ENCODE measurements around the gene NDUFB2. TPM values are rescaled to one million over a fixed set of nuclear protein-coding genes. Genes with fewer than 3 reads are reported as not detected.
"Not testable (repeated sequence)": the region's sequence is repeated elsewhere in the genome, so short reads cannot be mapped to it uniquely, and the experiment has no call there.

The NDUFB2 gene
- total and polyA plus RNA-seq, 2 experiments from 2014 or later = 267 to 693 TPM

DNA sequence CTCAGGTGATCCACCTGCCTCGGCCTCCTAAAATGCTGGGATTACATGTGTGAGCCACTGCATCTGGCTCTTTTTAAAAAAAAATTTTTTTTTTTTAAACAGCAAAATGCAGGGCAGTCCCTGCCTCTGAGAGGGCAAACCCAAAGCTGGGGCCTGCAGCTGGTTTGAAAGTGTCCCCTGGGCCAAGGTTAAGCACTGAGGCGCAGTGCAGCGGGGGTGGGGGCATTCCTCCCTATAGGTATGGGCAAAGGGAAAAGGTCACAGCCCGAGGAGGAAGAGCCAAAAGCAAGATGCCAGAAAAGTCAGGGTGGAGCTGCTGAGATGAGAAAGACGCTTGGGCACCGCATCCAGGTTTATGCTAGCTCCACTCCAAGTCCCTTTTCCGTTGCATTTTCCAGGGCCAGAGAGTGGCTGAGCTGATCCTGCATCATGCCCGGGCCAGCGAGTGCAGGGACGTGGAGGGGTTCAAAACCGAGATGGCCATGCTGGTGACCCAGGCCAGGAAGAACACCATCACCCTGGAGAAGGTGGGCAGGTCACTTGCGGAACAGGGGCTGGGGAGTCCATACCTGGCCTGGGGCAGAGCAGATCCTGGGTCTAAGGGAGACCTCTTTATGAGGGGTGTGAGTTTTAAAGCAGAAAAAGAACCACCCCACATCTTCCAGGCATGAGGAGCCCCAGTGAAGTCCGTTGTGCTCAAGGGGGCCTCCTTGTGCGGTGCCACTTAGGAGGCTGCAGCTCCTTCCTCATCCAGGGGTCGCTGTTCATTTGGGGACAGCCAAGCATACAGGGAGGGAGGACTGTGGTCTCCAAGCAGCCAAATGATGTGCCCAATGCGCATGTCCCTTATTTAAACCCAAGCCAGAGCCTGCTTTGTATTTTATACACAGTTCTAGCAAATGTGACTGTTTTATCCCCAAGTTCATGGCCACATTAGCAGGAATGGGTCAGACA, 7.0 kb upstream of the NDUFB2 start:
- TF ChIP-seq, protein P1, sequence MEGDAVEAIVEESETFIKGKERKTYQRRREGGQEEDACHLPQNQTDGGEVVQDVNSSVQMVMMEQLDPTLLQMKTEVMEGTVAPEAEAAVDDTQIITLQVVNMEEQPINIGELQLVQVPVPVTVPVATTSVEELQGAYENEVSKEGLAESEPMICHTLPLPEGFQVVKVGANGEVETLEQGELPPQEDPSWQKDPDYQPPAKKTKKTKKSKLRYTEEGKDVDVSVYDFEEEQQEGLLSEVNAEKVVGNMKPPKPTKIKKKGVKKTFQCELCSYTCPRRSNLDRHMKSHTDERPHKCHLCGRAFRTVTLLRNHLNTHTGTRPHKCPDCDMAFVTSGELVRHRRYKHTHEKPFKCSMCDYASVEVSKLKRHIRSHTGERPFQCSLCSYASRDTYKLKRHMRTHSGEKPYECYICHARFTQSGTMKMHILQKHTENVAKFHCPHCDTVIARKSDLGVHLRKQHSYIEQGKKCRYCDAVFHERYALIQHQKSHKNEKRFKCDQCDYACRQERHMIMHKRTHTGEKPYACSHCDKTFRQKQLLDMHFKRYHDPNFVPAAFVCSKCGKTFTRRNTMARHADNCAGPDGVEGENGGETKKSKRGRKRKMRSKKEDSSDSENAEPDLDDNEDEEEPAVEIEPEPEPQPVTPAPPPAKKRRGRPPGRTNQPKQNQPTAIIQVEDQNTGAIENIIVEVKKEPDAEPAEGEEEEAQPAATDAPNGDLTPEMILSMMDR (IDR thresholded peaks at IDR 0.05; ENCODE audit: low read depth, low read length) = no peak
- no peaks in the 10 kb centered on the region for H3K9me3 ChIP-seq (ENCODE audit: low read depth)
- DNase-seq (ENCODE audit: low read depth in 1 of 2, low spot score in 1 of 2) = no peak
- no peak overlapping the region for H3K4me3 ChIP-seq
- no peaks in the 10 kb centered on the region for H3K27me3 ChIP-seq
- peaks cover 4% of the 10 kb centered on the region for H3K36me3 ChIP-seq
- H3K4me1 ChIP-seq (ENCODE audit: low read depth) = no peaks in the 10 kb centered on the region
- no peak overlapping the region for H3K27ac ChIP-seq

DNA sequence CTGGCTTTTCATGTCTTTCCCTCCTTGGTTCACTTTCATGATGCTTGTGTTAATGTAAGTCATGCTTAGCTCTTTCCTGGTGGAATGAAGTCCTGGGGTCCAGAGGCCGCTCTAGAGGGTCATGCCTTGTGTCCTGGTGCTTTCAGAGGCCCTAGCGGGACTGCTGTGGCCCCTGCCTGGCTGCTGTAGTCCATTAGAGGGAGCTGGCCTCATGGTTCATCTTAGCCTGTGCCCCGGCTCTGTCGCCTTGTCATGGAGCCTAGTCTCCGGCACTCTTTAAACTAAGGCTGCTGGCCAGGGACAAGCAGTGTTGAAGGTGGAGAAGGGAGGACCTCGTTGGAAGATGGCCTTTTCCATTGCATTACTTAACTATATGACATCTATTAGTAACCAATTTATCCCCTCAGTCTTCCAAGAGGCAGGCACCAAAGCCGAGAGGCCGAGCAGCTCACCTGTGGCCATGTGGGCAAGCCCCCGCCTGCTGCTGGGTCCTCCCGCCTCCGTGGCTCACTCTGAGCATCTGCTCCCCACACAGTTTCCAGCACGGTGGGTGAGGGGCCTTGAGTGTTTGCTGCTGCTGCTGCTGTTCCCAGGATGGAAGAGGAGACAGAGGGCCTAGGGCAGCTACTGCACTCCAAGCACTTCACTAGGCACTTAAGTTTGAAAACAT, 5.0 kb upstream of the NDUFB2 start:
- H3K27me3 ChIP-seq = no peaks in the 10 kb centered on the region
- no peak overlapping the region for H3K27ac ChIP-seq
- TF ChIP-seq, protein P1 (IDR thresholded peaks at IDR 0.05; ENCODE audit: low read depth, low read length) = no peak
- H3K4me1 ChIP-seq (ENCODE audit: low read depth) = peaks cover 4% of the 10 kb centered on the region
- H3K36me3 ChIP-seq = peaks cover 4% of the 10 kb centered on the region
- no peak overlapping the region for H3K4me3 ChIP-seq
- no peaks in the 10 kb centered on the region for H3K9me3 ChIP-seq (ENCODE audit: low read depth)
- no peak for DNase-seq (ENCODE audit: low read depth in 1 of 2, low spot score in 1 of 2)

DNA sequence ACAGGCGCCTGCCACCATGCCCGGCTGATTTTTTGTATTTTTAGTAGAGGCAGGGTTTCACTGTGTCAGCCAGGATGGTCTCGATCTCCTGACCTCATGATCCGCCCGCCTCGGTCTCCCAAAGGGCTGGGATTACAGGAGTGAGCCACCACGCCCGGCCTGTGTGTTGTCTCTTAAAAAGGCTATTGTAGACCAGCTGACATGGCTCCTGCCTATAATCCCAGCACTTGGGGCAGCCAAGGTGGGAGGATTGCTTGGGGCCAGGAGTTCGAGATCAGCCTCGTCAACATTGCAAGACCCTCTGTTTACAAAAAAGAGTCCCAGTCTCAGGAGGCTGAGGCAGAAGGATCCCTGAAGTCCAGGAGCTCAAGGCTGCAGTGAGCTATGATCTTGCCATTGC, 2.7 kb upstream of the NDUFB2 start:
- not testable (repeated sequence) for H3K27ac ChIP-seq; H3K4me3 ChIP-seq; H3K36me3 ChIP-seq; DNase-seq (ENCODE audit: low read depth in 1 of 2, low spot score in 1 of 2); H3K9me3 ChIP-seq (ENCODE audit: low read depth); H3K27me3 ChIP-seq; H3K4me1 ChIP-seq (ENCODE audit: low read depth)

DNA sequence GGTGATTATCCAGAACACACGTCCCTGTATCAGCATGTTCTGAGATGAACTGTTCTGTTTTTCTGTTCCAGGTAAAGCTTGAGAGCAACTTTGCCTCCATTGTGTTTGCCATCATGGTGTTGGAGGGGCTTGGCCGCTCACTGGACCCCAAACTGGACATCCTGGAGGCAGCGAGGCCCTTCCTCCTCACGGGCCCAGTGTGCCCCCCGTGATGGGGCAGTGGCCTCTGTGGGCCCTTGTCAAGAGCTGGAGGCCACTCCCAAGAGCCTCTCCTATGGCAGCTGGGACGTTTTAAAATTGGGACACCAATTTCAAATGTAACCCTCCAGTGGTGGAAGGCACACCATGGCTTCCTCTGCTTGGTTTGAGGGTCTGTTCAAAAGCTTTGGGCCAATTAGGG, 1.9 kb upstream of the NDUFB2 start:
- DNase-seq (ENCODE audit: low read depth in 1 of 2, low spot score in 1 of 2) = no peak
- TF ChIP-seq, protein P1 (IDR thresholded peaks at IDR 0.05; ENCODE audit: low read depth, low read length) = no peak
- H3K27me3 ChIP-seq = no peaks in the 10 kb centered on the region
- H3K9me3 ChIP-seq (ENCODE audit: low read depth) = no peaks in the 10 kb centered on the region
- no peak overlapping the region for H3K27ac ChIP-seq
- no peaks in the 10 kb centered on the region for H3K36me3 ChIP-seq
- peaks cover 8% of the 10 kb centered on the region for H3K4me1 ChIP-seq (ENCODE audit: low read depth)
- H3K4me3 ChIP-seq = no peak overlapping the region

DNA sequence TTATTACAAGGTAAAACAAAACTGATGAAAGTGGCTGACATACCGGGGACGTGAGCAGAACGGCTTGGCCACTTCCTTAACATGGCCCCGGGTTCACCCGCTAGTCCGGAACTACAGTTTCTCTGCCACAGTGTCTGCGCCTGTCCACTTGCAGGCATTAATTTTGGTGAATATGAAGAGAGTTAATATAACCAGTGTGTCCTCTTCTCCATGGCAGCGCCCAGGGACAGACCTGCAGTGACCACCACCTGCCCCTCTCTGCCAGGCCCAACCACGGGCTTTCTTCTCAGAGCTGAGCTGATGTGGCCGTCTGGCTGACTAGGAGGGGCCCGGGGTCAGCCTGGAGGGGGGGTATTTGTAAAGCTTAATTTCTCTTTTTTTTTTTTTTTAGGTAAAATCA, 1.1 kb upstream of the NDUFB2 start:
- no peak overlapping the region for H3K4me3 ChIP-seq
- no peaks in the 10 kb centered on the region for H3K27me3 ChIP-seq
- H3K36me3 ChIP-seq = no peaks in the 10 kb centered on the region
- no peaks in the 10 kb centered on the region for H3K9me3 ChIP-seq (ENCODE audit: low read depth)
- H3K27ac ChIP-seq = no peak overlapping the region
- no peak for DNase-seq (ENCODE audit: low read depth in 1 of 2, low spot score in 1 of 2)
- H3K4me1 ChIP-seq (ENCODE audit: low read depth) = peaks cover 8% of the 10 kb centered on the region
- TF ChIP-seq, protein P1 (IDR thresholded peaks at IDR 0.05; ENCODE audit: low read depth, low read length) = no peak
